Medulla oblongata (tissue), 1 donor: ENCODE measurements around the gene MRPS12.
"Not testable (repeated sequence)": the region's sequence is repeated elsewhere in the genome, so short reads cannot be mapped to it uniquely, and the experiment has no call there.

Experiments
- DNase-seq: peaks from one replicate; pipeline ENCODE4 v3.0.0-alpha.2; 2015; ENCODE audit errors: extremely low spot score

MRPS12 gene

DNA sequence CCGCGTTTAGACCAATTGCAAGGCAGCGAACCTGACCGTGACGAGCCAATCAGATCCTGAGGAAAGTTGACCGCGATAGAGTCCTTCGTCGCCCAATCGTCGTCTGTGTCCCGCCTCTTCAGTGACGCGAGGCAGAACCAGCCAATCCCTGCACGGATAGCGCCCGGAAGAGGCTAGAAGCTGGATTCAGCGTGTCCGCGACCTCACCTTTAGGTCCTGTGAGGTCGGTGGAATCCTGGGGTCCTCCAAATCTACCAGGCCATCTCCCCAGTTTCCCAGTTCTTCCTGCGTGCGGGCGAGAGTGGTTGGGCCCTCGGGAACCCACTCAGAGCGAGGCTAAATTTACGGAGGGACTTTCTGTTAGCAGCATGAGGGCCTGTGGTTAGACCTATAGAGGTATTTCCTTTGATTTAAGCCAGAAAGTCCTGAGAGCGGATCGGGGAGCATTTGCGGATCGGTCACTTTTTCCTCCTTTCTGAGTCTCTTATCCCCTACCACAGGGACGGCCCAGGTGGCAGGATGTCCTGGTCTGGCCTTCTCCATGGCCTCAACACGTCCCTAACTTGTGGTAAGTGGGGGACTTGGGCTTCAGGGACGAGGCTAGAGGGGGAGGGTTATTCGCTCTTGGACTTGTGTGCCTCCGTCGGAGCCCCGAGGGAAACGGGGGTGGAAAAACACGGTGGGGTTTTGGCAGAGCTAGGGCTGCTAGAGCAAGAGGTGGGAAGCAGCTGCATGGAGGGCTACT, at the start of gene MRPS12:
MRPS12 (plus strand) TSS at position 169 of the 745 bp plus-strand sequence; CDS start at position 520, 351 bp downstream.
- DNase-seq = peak; percentile 100

DNA sequence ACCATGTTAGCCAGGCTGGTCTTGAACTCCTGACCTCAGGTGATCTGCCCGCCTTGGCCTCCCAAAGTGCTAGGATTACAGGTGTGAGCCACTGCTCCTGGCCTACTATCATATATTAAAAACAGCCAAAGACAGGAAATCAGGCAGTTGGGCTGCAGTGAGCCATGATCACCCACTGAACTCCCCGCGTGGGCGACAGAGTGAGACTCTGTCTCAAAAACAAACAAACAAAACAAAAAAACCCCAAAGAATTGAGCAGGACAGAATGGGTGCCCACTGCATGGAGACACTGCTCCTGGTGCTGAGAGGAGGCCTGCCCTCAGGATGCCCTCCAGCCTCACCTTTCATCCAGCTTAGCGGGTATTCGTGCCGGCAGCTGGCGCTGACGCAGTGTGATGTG, 47.5 kb upstream of the MRPS12 start:
- no peak for DNase-seq

DNA sequence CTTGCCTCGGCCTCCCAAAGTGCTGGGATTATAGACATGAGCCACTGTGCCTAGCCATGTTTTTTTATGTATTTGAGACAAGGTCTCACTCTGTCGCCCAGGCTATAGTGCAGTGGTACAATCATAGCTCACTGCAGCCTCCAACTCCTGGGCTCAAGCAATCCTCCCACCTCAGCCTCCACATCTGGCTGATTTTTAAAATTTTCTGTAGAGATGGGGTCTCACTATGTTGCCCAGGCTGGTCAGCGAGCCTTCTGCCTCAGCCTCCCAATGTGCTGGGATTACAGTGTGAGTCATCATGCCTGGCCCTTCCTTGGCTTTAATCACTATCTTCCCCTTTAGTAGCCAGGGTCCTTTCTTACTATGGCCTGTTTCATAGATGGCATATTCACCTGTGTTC, 46.1 kb upstream of the MRPS12 start:
- not testable (repeated sequence) for DNase-seq

DNA sequence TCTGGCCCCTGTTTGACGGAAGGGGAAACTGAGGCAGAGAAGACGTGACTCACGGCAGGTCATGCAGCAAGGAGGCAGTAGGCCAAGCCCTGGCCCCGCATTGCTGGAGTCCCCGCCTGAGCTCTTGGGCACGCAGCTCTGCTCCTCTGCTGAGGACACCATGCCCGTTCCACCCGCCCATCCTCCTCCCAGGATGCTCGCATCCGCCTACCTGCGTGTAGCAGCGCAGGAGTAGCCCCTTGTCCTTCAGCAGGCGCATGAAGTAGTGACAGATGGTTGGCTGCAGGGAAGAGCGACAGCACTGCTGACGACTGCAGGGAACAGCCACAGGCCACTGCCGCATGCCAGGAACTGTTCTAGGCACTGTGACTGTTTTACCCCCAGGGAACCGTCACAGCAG, 41.9 kb upstream of the MRPS12 start:
- DNase-seq = no peak

DNA sequence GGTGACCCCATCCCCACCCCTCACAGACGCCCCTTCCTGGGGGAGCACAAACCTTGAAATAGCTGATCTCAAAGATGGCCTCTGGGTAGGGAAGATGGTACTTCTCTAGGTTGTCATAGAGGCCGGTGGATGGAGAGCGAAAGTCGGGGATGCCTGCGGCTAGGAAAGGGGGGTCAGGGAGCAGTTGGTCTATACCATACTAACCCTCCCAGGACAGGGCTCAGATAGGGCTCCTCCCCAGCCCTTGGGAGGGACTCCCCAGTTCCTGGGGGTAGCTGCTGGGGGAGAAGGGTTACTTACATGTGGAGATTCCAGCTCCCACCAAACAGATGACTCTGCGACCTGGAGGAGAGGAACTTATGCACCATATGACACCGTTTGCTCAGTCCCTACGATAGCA, 40.9 kb upstream of the MRPS12 start:
- no peak for DNase-seq

DNA sequence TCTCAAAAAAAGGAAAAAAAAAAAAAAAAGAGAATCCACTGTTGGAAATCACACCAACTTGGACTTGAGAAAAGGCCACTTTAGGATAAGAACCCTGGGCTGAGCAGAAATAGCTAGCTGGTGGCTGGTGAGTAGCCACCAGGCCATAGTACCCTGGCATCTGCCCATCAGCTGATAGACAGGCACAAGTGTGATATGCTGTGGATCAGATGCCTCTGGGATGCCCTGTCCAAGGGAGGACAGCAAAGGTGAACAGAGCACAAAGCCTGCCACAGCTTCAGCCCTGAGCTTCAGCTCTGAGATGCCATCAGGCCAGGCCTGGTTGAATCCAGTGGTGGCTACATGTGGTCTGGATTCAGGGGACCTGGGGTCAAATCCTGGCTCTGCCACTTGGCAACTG, 40.1 kb upstream of the MRPS12 start:
- DNase-seq = no peak

DNA sequence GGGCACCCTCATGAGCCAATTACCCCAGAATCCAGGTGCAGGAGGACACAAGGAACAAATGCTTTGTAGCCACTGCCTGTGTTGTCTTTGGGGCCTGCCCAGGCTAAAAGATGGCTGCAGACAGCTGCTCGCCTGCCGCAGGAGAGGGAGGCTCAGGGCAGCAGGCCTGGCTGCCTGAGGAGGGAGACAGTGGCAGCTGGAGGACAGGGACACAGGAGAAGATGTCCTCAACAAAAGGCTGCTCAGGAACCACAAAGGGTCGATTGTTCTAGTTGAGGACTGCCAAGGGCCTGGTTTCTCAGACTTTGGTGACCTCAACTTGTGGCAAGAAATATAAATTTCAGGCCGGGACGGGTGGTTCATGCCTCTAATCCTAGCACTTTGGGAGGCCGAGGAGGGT, 39.0 kb upstream of the MRPS12 start:
- DNase-seq = peak; percentile 74

DNA sequence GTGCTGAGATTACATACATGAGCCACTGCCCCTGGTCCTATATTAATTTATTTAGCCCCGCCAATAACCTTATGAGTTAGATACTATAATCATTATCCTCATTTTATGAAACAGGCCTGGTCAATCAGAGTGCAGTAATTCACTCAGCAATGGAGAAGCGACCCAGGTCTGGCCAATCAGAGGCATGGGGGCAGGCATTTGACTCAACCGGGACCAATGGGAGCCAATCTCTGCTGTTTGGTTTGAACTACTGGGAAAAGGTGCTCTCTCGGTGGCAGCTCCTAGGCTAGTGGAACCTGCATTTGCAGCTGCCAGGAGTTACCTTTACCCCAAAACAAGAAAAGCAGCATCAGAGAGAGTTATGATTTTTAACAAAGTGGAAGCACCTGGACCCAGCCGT, 37.9 kb upstream of the MRPS12 start:
- no peak for DNase-seq

DNA sequence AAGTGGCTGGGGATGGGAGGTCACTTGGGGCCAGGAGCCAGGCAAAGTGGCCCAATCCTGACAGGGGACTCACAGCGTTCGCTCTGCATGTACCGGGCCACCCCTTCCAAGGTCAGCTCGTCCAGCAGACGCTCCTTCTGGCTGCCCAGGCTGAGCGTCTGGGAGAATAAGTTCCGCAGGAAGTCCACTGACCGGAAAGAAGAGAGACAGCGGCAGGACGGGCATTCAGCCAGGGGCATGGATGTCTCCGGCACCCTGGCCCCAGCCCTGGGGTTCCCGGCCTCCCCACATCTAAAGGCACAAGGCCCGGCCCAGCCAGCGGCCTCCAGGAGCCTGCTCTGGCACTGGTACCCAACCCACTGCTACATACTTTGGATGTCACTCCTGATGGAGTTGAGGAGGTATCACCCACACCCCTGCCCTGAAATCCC, 37.4 kb upstream of the MRPS12 start:
- no peak for DNase-seq

DNA sequence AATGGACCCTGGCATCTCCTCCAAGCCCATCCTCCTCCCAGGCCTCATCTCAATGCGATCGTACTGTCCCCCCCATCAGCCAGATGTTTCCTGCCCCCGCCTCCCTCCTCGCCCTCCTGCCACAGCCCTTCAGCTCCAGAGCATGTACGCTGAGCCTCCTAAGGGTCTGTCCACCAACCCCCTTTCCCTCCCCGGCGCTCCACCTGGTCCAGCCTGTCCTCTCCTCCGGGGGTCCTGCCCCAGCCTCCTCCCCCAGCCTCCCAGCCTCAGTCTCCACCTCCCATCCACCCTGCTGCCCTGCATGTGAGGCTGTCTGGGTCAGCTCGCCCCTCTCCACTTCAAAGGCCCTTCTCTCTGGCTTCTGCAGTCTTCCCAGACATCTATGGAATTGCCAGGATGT, 35.8 kb upstream of the MRPS12 start:
- DNase-seq = no peak

DNA sequence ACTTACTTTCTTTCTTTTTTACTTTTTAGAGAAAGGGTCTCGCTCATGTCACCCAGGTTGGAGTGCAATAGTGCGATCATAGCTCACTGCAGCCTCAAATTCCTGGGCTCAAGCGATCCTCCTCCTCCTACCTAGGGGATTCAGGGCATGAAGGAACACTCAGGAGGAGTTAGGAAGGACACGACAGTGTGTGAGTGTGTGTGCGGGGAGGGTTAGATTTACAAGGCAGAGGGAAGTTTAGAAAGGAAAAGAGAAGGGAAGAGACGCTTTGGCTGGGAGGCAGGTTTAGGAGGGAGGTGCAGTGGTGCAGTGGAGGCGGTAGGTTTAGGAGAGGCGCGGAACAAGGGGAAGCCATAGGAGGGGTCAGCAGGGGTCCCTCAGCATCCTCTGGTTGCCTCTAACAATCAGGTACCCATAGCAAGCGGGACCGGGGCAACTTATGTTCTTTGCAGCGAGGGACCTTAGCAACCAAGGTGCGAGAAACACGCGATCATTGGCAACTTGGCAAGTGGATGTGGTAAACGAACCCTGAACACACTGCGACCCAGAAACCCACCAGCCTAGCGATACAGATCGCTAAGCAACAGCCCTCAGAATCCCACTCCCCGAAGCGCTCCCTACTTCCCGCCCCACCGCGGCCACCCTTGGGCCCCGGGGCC, 31.8 kb upstream of the MRPS12 start:
- DNase-seq = peak; percentile 26

DNA sequence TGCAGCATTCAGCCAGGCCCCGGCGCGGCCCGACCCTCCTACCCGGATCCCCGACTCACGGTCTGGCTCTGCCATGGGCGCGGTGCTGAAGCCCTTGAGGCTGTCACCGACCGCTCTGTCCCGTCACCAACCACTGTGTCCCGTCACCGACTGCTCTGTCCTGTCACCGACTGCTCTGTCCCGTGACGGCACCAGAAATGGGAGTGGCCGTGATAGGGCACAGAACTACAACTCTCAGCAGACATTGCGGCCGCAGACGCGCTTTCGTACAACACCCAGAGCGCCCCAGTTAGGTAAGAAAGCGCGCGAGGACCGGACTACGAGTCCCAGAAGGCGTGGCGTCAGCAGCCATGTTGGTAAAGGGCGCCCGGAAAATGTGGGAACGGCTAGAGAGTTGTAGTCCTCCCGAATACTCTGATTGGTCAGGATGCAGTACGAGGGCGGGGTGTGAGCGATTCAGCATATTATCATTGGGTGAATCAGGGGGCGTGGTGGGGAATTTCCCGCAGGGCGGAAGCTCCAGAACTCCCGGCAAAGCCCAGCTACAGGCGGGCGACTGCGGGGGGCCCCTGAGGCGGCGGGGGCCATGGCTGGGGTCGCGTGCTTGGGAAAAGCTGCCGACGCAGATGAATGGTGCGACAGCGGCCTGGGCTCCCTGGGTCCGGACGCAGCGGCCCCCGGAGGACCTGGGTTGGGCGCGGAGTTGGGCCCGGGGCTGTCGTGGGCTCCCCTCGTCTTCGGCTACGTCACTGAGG, 31.1 kb upstream of the MRPS12 start, which contains the start of the genes NFKBIB and SIRT2:
NFKBIB (plus strand) TSS at position 523 of the 755 bp plus-strand sequence; CDS start at position 587, 64 bp downstream.
SIRT2 (minus strand) TSS at position 172 of the 755 bp plus-strand sequence; CDS start at position 75, 97 bp downstream.
- DNase-seq = peak; percentile 100

DNA sequence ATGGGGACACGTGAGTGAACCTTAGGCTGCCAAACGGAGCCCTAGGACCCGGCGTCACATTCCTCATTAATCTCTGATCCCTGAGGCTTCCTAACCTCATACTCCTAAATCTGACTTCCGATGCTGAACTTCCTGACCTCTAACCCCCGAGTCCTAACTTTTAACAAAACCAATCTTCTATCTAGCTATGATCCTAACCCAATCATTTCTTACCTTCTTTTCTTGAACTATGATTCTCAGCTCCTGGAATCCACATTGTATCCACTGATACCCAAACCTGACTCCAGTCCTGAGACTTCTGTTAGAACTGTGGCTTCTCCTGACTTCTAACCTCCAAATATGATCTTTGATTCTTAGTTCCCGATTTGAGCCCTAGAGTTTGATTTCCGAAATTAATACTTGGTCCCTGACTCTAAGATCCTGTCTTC, 30.5 kb upstream of the MRPS12 start:
- peak; percentile 80 for DNase-seq

DNA sequence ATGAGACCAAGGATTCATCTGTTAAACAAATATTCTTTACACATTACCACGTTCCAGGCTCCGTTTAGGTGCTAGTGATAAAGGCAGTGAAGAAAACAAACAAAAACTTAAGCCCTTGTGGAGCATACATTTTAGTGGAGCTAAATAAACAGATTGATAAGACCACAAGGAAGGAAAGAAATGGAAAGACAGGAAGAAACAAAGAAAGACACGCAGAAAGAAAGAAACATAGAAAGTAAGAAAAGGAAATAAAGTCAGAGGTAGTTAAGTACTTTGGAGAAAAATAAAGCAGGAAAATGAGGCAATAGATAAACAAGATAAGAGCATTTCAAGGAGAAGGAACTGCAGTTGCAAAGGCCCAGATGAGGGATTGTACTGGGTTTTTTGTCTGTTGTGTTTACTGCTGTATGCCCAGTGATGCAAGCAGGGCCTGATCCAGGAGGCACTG, 30.0 kb upstream of the MRPS12 start:
- no peak for DNase-seq

DNA sequence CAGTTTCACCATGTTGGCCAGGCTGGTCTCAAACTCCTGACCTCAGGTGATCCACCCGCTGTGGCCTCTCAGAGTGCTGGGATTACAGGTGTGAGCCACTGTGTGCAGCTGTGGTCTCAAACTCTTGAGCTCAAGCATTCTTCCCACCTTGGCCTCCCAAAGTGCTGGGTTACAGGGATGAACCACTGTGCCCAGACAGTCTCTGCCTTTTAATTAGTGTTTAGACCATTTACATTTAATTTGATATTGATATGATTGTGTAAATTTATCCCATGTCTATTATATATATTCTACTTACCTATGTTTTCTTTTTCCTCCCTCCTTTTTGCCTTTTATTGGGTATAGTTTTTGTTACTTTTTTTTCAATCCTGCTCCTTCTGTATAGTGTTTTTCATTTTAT, 29.1 kb upstream of the MRPS12 start:
- no peak for DNase-seq

DNA sequence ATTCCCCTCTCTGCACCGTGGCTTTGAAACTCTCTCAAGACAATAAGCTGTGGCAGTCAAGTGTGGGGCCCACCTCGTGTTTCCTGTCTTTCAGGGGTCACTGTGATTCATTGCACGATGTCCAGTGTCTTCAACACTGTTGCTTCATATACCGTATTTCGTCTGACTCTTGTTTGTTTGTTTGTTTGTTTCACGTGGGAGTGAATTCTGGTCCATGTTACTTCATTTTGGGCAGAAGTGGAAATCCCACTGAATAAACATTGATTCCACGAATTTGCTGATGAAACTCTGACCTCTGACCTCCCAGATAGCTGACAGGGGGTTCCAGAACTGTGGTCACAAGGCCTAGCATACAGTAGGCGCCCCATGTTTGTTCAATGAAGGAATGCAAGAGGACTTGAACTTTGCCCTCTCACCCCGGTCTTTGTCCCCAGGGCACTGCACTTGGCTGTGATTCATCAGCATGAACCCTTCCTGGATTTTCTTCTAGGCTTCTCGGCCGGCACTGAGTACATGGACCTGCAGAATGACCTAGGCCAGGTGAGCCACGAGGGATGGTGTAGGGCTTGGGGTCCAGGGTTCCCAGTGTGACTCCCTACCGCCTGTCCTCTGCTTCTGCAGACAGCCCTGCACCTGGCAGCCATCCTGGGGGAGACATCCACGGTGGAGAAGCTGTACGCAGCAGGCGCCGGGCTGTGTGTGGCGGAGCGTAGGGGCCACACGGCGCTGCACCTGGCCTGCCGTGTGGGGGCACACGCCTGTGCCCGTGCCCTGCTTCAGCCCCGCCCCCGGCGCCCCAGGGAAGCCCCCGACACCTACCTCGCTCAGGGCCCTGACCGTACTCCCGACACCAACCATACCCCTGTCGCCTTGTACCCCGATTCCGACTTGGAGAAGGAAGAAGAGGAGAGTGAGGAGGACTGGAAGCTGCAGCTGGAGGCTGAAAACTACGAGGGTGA, 25.9 kb upstream of the MRPS12 start:
- DNase-seq = no peak

DNA sequence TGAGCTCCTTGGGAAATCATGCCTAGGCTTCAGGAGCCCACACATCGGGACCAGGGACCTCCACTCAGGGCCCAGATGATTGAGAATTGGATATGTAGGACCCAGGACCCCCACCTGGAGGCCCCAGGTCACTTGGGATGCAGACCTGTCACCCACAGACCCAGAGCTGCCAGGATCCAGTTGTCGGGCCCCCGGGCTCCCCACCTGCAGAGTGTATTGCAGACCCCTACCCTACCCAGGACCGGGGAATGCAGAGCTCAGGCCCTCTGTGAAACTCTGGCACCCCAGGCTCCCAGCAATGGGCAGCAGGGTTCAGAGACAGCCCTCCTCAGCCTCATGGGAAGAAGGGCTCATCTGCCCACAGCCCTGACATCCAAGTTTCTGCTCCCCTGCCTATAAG, 25.1 kb upstream of the MRPS12 start:
- no peak for DNase-seq

DNA sequence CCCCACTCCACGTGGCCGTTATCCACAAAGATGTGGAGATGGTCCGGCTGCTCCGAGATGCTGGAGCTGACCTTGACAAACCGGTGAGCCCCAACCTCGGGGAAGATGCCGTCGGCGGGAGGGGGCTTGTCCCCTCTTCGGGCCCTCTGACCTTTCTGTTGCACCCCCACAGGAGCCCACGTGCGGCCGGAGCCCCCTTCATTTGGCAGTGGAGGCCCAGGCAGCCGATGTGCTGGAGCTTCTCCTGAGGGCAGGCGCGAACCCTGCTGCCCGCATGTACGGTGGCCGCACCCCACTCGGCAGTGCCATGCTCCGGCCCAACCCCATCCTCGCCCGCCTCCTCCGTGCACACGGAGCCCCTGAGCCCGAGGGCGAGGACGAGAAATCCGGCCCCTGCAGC, 23.5 kb upstream of the MRPS12 start:
- no peak for DNase-seq

DNA sequence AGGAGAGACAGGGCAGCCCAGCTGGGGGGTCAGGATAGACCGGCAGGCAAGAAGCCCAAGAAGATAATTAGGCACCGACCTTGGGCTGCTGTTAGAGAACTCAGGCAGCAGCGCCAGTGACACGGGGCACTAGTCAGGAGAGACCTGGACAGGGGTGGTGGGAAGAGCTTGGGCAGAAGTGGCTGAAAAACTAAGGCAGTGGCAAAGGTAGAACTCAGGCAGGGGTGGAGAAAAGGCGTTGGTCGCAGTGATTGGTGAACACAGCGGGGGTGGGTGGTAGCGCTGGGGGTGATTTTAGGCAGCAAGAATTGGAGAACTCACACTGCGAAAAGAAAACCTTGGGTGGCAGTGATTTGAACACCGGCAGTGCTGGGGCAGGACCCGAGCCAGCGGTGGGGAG, 23.1 kb upstream of the MRPS12 start:
- DNase-seq = no peak

DNA sequence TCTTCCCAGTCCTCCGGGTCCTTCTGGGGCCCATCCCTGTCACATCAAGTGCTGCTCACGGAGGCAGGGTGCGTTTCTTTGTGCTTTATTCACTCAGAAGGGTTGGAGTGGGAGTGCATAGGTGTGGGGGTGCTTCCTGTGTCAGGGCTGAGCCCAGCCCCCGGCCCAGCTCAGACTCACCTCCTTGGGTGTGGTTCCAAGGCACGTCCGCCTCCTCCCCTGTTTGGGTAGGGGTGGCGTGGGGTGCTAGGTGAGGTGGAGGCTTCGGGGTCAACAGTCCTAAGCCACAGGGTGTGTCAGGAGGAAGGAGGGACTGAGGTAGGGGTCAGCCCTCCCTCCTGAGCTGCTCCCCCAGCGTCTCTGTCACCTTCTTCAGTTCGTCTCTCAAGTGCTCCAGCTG, 21.8 kb upstream of the MRPS12 start:
- DNase-seq = no peak

DNA sequence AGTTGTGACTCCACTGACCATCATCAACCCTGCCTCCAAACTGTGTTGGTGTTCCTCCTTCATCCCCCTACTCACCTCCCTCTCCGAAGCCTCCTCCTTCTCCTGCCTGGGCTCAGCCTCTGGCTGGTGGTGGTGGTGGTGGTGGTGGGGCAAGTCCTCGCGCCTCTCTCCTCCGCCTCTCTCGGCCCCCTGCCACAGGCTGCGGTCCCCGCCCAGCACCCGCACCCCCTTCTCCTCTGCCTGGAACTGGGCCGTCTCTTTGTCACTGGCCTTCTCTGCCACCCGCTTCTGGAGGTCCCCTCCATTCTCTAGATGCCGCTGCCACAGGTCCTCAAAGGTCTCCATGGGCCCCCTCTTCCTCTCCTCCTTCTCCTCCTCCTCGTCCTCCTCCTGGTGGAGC, 20.3 kb upstream of the MRPS12 start:
- no peak for DNase-seq
